Astrocyte of the hippocampus (primary cell): ENCODE data around the gene RPGRIP1.
"Not testable (repeated sequence)": the region's sequence is repeated elsewhere in the genome, so short reads cannot be mapped to it uniquely, and the experiment has no call there.

ENCODE experiments used
- DNase-seq: peaks from one replicate; pipeline ENCODE4 v3.0.0; 2011; ENCODE audit warnings: low read depth, low spot score

The RPGRIP1 gene

GRCh38 chr14:21258005-21258888 is 21.6 kb upstream of the RPGRIP1 start:
- no peak for DNase-seq

GRCh38 chr14:21258889-21259787 is 20.7 kb upstream of the RPGRIP1 start:
- DNase-seq = no peak

DNA sequence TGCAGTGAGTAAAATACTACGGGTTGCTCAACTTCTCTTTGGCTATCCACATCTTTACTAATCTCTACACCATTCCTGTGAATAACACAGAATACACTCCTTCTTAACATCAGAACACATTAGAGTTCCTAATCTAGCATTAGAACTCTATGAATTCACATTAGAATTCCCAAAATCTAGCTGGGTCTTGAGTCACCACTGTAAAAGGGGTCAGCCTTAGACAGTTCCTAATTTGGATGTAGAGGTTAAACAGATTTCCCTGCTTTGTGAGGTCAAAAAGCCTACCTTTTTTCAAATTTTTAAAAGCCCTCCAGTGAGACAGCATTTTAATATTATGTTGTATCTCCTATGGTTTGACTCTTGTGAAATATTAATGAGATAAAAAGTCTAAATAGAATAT is 18.1 kb upstream of the RPGRIP1 start:
- no peak for DNase-seq

- no peak for DNase-seq
Observed at GRCh38 chr14:21262410-21262809, 17.5 kb upstream of the RPGRIP1 start.

GRCh38 chr14:21263284-21264024 is 16.4 kb upstream of the RPGRIP1 start:
- peak; percentile 29 for DNase-seq

- DNase-seq = peak; percentile 67
Observed at GRCh38 chr14:21264025-21264801, 15.7 kb upstream of the RPGRIP1 start.

- peak; percentile 23 for DNase-seq
Observed at GRCh38 chr14:21267431-21267845, 12.4 kb upstream of the RPGRIP1 start.

DNA sequence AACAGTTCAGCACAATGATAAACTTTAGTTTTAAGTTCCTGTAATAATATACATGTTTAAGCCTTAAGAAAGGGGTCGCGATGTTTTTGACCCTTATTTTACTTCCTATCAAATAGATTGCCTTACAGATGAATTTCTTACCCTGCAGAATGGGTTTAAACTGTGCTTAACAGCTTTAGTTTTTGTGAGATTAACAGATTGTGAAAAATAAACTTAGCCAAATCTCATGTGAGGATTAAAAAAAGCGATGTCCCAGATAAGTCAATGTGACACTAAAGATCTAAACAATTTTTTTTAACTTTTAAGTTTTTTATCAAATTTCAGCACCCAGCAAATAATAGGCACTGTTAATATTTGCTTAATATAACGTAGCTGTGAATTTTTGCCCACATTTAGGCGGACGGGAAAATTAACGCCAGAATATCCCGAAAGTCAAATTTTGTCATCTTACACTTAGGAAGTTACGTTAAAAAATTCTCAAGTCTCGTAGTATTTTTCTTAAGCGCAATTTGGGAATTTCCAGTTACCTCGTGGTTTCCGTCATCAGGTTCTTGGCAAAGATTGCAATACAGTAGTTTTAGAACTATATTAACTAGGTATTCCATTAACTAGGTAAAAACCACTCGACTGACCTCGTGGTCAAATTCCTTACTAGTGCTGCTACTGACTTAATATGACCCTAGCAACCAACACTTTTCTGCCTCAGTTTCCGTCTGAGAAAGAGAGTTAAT is 11.8 kb upstream of the RPGRIP1 start:
- peak; percentile 42 for DNase-seq

DNA sequence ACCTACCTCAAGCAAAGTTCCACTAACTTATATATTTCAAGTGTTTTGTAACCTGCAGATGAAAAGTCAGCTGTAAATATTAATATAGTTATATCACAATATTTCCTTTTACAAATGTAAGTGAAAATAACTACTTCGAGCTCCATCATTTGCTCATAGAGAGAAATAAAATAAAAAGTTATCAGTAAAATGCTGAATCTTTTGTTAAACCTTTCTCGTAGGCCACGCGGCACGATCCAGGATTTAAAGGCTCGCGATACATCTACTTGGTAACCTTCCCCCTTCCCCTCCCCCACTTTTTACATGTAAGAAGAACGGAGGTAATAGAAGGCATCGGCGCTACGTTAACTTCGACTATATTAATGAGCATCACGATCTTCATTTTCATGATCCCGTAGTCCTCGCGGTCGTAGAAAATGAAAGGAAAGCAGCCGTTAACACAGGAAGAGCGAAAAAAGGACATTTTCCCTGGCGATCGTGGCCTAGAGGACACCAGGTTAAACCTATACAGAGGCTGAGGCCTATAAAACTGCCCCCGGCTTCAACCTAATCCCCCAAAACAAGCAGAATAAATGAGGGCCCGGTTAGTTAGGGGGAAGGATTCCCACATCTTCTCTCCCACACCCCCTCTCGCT is 11.1 kb upstream of the RPGRIP1 start:
- DNase-seq = peak; percentile 74

DNA sequence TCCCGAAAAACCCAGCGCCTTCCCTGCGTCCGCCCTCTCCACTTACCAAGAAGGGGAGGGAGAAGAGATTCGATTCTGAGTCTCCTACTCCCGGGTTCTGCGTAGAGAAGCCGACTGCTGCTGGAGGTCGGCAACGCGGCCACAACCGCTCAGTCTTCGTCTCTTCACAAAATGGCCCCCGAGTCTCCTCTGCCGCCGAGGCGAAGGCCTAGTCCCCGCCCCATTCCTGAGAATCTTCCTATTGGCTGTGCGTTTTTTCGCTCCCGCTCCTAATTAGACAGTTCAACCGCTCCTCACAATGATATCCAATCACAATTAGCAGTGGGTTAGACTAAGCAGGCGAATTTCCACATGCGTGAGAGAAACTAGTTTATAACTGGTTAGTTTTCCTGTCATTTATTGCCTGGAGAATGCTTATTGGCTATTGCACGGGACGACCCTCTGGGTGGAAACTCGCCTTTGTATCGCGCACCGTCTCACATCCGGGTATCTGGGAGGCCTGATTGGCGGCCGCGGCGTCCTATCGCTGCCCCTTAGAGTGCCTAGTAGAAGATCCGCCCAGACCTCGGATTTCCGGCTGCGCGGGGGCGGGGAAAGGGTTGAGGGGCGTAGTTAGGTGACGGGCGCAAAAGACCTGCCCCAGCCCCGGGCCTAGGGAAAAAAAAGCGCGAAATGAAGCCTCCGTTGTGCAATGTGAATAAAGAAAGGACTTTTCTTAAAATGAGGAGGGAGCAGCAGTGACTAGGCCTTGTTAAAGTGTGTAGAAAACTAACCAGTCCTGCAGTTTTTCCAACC is 10.4 kb upstream of the RPGRIP1 start, which contains the start of gene HNRNPC:
Gene HNRNPC (minus strand): TSS at position 191 of the 795 bp plus-strand sequence. CDS start 35,249 bp downstream, outside the sequence.
- peak; percentile 100 for DNase-seq

- DNase-seq = not testable (repeated sequence)
Observed at GRCh38 chr14:21272661-21273060, 7.2 kb upstream of the RPGRIP1 start.

- DNase-seq = no peak
Observed at GRCh38 chr14:21275261-21275858, 4.5 kb upstream of the RPGRIP1 start.

DNA sequence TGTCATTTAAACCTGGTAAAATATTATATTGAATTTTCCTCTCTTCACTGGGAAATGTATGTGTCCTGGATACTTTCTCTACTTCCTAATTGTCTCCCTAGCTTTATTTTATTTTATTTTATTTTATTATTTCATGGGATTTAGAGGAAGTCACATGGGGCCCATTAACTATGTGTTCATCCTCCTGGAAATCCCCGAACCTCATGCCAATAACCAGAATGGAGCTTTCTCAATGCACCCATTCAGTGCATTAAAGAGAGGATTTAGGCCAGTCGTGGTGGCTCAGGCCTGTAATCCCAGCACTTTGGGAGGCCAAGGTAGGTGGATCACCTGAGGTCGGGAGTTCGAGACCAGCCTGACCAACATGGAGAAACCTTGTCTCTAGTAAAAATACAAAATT is 1.3 kb upstream of the RPGRIP1 start:
- DNase-seq = no peak

DNA sequence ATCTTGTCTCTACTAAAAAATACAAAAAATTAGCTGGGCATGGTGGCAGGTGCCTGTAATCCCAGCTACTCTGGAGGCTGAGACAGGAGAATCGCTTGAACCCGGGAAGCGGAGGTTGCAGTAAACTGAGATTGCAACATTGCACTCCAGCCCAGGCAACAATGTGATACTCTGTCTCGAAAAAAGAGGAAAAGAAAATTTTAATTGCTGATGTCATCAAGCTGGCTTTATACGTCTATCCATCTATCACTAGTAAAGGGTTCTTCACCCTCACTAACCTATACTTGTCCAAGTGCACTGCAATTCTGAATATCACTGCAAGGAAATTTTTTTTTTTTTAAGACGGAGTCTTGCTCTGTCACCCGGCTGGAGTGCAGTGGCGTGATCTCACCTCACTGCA is 2.0 kb downstream of the RPGRIP1 start:
- DNase-seq = not testable (repeated sequence)

- not testable (repeated sequence) for DNase-seq
Observed at GRCh38 chr14:21286516-21286915, 6.6 kb downstream of the RPGRIP1 start.

- DNase-seq = no peak
Observed at GRCh38 chr14:21287168-21287567, 7.3 kb downstream of the RPGRIP1 start.

DNA sequence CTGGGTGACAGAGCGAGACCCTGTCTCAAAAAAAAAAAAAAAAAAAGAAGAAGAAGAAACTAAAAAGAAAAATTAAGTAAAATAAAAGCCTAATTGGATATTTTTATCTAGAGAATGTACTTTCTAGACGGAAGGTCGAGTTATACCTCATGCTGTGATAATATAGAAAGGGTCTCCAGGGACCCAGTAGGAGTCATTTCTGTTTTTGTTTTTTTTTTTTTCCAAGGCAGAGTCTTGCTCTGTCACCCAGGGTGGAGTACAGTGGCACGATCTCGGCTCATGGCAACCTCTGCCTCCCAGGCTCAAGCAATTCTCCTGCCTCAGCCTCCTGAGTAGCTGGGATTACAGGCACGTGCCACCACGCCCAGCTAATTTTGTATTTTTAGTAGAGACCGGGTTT is 14.1 kb downstream of the RPGRIP1 start:
- not testable (repeated sequence) for DNase-seq

- no peak for DNase-seq
Observed at GRCh38 chr14:21298358-21298757, 18.5 kb downstream of the RPGRIP1 start.
